Activated CD8-positive, alpha-beta memory T cell treated with anti-CD3 and anti-CD28 coated beads, Interleukin-2, amount 50 U/mL, for 1 hour (primary cell): ENCODE measurements around the gene C20orf141.
"Not testable (repeated sequence)": the region's sequence is repeated elsewhere in the genome, so short reads cannot be mapped to it uniquely, and the experiment has no call there.

ENCODE experiments used
- DNase-seq: peaks from one replicate; pipeline ENCODE4 v3.0.0-alpha.2; 2020; ENCODE audit errors: extremely low read depth

C20orf141 gene

DNA sequence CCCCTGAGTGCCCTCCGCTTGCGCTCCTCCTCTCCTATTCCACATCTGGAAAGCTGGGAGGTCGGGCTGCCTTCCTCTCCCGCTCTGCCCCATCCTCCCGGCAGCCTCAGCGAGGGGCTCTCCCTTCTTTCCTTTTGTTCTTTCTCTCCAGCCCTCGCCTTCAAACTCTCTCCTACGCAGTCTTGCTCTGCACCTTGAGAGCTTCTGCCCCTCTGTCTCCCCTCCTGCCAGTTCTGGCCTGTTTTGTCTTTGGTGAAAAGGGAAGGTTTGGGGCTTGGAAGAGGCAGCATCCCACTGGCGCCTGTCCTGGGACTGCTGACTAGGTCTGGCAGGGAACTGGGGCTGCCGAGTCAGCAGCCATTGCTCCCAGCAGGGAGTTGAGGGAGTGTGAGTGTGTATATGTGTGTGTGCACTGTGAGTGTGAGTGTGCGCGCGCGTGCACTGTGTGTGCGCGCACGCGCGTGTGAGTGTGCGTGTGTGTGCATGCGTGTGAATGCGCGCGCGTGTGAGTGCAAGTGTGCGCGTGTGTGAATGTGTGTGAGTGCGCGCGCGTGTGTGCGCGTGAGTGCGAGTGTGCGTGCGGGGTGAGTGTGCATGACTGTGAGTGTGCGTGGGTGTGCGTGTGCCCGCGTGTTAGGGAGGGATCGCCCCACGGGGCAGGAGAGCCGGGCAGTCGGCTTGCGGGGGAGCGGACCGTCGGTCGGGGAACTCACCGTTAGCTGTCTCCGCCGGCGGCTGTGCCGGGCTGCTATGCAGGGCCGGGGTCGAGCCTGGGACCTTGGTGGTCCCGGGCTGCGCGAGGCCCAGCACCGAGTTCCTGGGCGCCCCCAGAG is 14.9 kb upstream of the C20orf141 start:
- DNase-seq = no peak

GRCh38 chr20:2800521-2801285 is 14.1 kb upstream of the C20orf141 start, which contains the start of gene CPXM1:
TSS of gene CPXM1 (minus strand) at chr20:2800627. CDS start at chr20:2800572, 55 bp downstream.
- no peak for DNase-seq

GRCh38 chr20:2801286-2801728 is 13.5 kb upstream of the C20orf141 start:
- DNase-seq = no peak

DNA sequence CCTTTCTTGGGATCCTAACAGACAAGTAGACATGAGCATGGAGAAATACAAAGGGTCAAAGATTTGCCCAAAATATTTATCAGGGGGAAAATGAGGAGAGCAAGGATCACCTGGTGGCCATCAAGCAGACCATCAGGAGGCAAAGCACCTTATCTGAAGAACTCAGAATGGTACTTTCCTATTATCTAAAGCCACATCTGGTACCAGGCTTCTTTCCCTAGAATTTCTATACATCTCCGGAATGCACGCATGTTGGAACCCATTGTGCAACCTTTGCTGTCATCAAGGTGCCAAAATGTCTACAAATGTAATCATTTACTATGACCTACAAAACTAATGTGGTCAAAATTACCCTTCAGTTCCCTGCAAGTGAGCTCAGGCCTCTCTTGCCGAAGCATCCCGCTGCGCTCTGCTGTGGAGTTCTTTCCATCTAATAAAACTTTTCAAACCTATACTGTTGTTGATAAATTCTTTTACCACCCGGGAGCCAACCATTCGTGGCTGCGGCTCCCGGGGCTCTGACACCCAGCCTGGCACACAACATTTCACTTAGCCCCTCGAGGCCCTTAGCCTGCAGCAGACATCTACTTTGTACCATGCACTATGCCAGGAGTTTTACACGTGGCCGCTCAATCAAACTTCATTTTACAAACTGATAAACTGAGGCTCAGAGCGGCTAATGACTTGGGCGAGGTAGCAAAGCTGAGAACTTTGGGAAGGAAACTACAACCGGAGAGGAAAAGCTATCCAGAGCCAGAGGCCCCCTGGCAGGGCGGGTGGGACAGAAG is 10.6 kb upstream of the C20orf141 start:
- no peak for DNase-seq

DNA sequence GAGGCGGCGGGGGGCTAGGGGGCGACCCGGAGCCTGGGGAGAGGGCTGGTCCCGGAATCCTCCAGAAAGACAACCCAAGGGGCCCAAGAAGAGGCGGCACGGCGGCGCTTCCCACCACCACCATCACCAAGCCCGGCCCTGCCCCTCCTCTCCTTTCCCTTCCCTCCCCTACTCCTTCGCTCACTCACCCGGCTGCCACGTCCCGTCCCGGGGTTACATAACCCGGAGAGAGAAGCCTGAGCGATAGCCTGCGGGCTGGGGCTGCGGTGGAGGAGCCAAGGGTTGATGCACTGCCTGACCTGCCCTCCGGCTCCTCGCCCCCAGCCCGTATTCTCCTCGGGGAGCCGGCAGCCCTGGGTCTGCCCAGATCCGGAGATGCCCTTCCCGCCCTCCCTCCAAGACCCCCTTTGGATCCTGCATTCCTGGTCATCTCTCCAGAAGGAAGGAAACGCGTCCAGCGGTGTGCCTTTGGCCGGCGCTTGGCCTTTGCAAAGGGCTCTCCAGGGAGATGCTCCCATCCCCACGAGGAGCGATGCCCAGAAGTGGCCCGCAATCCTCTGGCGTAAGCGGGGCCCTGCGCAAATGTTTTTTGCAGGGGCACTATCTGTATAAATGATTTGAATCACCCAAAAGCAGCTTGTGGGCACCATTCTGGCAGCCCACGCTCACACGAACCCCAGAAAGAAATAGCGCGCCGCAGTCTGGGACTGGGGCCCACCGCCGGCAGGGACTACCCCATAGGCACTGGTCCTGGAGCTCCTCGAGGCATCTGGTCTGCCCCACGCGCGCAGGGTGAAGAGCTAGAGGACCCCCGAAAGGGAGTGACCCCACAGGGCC is 9.7 kb upstream of the C20orf141 start:
- DNase-seq = no peak

DNA sequence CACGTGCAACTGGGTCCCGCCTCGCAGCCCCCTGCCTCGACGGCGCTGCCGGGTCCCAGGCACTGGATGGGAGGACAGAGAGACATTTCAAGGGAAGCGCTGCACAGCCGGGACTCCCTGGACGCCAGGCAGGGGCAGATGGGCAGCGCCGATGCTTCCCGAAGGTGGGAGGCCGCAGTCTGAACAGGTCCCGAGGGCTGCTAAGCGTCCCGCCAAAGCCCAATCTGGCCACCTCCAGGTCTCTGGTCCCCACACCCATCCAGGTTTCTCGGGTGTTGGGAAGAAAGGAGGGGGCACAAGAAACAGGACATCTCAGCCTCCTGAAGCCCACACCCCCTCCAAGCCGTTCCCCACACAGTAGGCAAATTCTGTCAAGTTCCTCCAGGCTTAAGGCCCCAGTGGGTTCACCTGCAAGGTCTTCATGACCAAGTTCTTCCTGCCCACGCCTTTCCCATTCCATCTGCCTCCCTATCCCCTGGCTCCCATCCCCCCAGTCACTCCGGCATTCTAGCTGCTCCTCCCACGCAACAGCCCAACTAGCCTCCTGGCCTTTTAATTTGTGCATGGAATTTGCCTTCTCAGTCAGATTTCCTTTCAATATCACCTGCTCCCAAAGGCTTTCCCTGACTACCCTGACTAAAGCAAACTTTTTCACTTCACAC is 9.0 kb upstream of the C20orf141 start:
- no peak for DNase-seq

GRCh38 chr20:2806351-2806701 is 8.5 kb upstream of the C20orf141 start:
- DNase-seq = no peak

DNA sequence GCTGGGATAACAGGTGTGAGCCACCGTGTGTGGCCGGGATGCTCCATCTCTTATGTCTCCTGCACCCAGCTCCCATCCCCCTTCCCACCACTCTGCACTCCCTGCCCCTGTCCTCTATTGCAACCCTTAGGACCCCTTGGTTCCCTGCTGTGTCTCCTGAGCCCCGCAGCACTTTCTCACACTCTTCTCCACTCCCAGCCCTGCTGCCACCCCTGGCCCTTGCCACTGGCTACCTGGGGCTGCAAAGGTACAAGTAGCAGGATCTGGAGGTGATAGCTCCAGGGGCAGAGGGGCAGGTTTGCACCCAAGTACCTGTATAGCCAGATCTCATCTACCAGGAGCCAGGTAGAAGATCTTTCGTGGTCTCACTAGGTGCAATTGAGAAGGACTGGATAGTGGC is 7.8 kb upstream of the C20orf141 start:
- no peak for DNase-seq

DNA sequence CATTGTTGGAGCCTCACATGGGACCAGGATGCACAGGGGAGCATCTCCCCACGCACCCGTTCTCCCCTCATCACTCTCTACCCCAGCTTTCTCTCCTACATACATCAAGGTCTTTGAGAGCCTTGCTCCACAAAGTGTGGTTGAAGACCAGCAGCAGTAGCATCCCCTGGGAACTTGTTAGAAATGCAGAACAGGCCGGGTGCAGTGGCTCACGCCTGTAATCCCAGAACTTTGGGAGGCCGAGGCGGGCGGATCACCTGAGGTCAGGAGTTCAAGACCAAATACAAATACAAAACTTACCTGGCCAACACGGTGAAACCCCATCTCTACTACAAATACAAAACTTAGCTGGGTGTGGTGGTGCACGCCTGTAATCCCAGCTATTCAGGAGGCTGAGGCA is 6.9 kb upstream of the C20orf141 start:
- not testable (repeated sequence) for DNase-seq

- no peak for DNase-seq
Measured at GRCh38 chr20:2809690-2810089, 5.1 kb upstream of the C20orf141 start.

DNA sequence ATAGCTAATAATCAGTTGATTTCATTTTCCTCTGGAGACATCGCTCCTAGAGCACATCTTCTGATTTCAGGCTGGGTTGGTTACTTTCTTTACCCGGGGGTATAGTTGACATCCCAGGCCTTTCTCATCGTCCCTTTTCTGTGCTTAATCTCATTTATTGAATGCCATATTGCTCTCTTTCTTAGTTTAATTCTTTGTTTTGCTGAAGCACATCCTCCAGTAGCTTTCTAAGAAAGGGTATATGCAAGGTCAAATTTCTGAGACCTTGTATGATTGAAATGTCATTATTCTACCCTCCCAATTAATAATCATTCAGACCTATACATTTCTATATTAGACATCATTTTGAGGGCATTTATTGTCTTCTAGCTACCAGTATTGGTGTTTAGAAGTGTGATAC is 2.6 kb upstream of the C20orf141 start:
- no peak for DNase-seq

GRCh38 chr20:2814076-2814475 is 711 bp upstream of the C20orf141 start:
- DNase-seq = no peak

GRCh38 chr20:2815242-2815900 is 584 bp downstream of the C20orf141 start:
- DNase-seq = no peak

GRCh38 chr20:2816030-2816582 is 1.3 kb downstream of the C20orf141 start, which contains the start of gene TMEM239:
TSS of gene TMEM239 (plus strand) at chr20:2816364. CDS start at chr20:2816555, 191 bp downstream.
- no peak for DNase-seq

GRCh38 chr20:2816583-2817340 is 2.0 kb downstream of the C20orf141 start:
- no peak for DNase-seq

DNA sequence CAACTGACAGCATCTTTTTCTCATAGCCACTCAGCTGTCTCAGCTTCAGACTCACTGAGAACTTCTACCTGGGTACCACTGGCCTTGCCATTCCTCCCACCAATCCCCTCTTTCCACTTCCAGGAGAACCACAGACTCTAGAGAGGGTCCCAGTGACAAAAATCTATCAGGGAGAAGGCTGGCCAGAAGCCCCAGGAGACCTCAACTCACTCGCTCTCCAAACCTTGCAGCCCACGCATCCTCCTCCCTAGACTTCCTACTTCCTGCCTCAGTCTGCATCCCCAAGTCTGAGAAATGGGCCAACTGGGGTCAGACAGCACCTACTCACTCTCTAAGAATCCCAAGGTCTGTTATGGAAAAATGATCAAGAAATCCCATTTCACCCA is 2.5 kb downstream of the C20orf141 start:
- no peak for DNase-seq

GRCh38 chr20:2817891-2818595 is 3.3 kb downstream of the C20orf141 start:
- DNase-seq = no peak
